Smooth muscle cell (in vitro differentiated cells): ENCODE results near the gene PCTP. TPM values are rescaled to one million over a fixed set of nuclear protein-coding genes. Genes with fewer than 3 reads are reported as not detected.

ENCODE experiments used
- DNase-seq: peaks from one replicate; lab custom pipeline; 2025; ENCODE audit not compliant: unreplicated experiment; lab: John Stamatoyannopoulos, UW
- H2AFZ ChIP-seq: fragments of 200-600 bp; sonication (generic); 2 replicates; pipeline ENCODE4 v1.6.0; 2016; ENCODE audit warnings: antibody characterized with exemption, low read depth, mild to moderate bottlenecking
- H3F3A ChIP-seq: fragments of 200-600 bp; sonication (generic); 2 replicates; pipeline ENCODE4 v1.6.0; 2017; ENCODE audit warnings: antibody characterized with exemption, low read depth
- H3K27ac ChIP-seq: fragments of 200-600 bp; sonication (generic); 2 replicates; pipeline ENCODE4 v1.5.1; 2016; ENCODE audit warnings: low read depth, mild to moderate bottlenecking
- H3K27me3 ChIP-seq: fragments of 200-600 bp; sonication (generic); 2 replicates; pipeline ENCODE4 v1.6.1; 2016; ENCODE audit warnings: low read depth, mild to moderate bottlenecking
- H3K36me3 ChIP-seq: fragments of 200-600 bp; sonication (generic); 2 replicates; pipeline ENCODE4 v1.5.1; 2016; ENCODE audit warnings: low read depth
- H3K4me1 ChIP-seq: fragments of 200-600 bp; sonication (generic); 2 replicates; pipeline ENCODE4 v1.5.1; 2016; ENCODE audit warnings: low read depth
- H3K4me2 ChIP-seq: fragments of 200-600 bp; sonication (generic); 2 replicates; pipeline ENCODE4 v1.6.0; 2016; ENCODE audit warnings: mild to moderate bottlenecking
- H3K4me3 ChIP-seq: fragments of 200-600 bp; sonication (generic); 2 replicates; pipeline ENCODE4 v1.5.1; 2016; ENCODE audit warnings: mild to moderate bottlenecking
- H3K79me2 ChIP-seq: fragments of 200-600 bp; sonication (generic); 2 replicates; pipeline ENCODE4 v1.6.0; 2016; ENCODE audit warnings: low read depth, mild to moderate bottlenecking
- H3K9ac ChIP-seq: fragments of 200-600 bp; sonication (generic); 2 replicates; pipeline ENCODE4 v1.6.0; 2016; ENCODE audit warnings: low read depth
- H3K9me3 ChIP-seq: fragments of 200-600 bp; sonication (generic); replicated peaks from 2 replicates; pipeline ENCODE4 v1.5.1; 2016; ENCODE audit warnings: low read depth
- H4K20me1 ChIP-seq: fragments of 200-600 bp; sonication (generic); 2 replicates; pipeline ENCODE4 v1.6.0; 2016; ENCODE audit warnings: low read depth
- CTCF ChIP-seq: fragments of 200-600 bp; sonication (generic); IDR thresholded peaks from 2 replicates; pipeline ENCODE4 v1.5.1; 2017; ENCODE audit warnings: borderline replicate concordance, mild to moderate bottlenecking, antibody characterized with exemption; ENCODE audit not compliant: insufficient read depth, poor library complexity, severe bottlenecking
- WGBS: methylation state at CpG from one replicate; pipeline ENCODE4 v1.1.7; 2016; ENCODE audit warnings: low lambda C conversion rate; 5-methylcytosine and 5-hydroxymethylcytosine counted together
- polyA plus RNA-seq: library from polyadenylated mRNA; unstranded; fragments of >200 nt; fragmentation: Nextera tagmentation; extraction: Ambion mirVana; gene quantifications from 2 replicates; pipeline ENCODE4 v1.2.1, GENCODE V29; 2016
- total RNA-seq: library from RNA; depleted of rRNA; stranded (reverse); fragments of >200 nt; gene quantifications from 2 replicates; pipeline ENCODE4 v1.2.3, GENCODE V29; 2014

The PCTP gene
- total and polyA plus RNA-seq, 2 experiments from 2014 or later = 14.4 to 15.1 TPM

GRCh38 chr17:55762086-55762858, 11.4 kb downstream of the PCTP start:
- Histone ChIP-seq H3K4me1 (no peaks in the 10 kb centered on the region), H3K36me3 (no peaks in the 10 kb centered on the region), H3K9me3 (no peaks in the 10 kb centered on the region), H4K20me1 (peaks cover 60% of the 10 kb centered on the region), H3K79me2 (peaks cover 70% of the 10 kb centered on the region), H3K27ac (no peak overlapping the region), H3K9ac (no peak overlapping the region), H3F3A (no peaks in the 10 kb centered on the region), H3K27me3 (no peaks in the 10 kb centered on the region), H3K4me3 (no peak overlapping the region), H2AFZ (no peak overlapping the region), H3K4me2 (no peak overlapping the region)
- WGBS = 94% methylated on average over 6 of the region's 6 CpGs
- no peak for TF ChIP-seq CTCF
- DNase-seq = no peak

GRCh38 chr17:55763856-55764255, 13.0 kb downstream of the PCTP start:
- Histone ChIP-seq H3K4me1 (no peaks in the 10 kb centered on the region), H3K36me3 (no peaks in the 10 kb centered on the region), H3K27ac (no peak overlapping the region), H3K9me3 (no peaks in the 10 kb centered on the region), H3K9ac (no peak overlapping the region), H3K4me3 (no peak overlapping the region), H3K27me3 (no peaks in the 10 kb centered on the region), H4K20me1 (peaks cover 49% of the 10 kb centered on the region), H2AFZ (no peak overlapping the region), H3F3A (no peaks in the 10 kb centered on the region), H3K79me2 (peaks cover 54% of the 10 kb centered on the region), H3K4me2 (no peak overlapping the region)
- 96% methylated on average over 6 of the region's 6 CpGs for WGBS
- no peak for TF ChIP-seq CTCF
- no peak for DNase-seq

GRCh38 chr17:55764610-55765009, 13.8 kb downstream of the PCTP start:
- 98% methylated on average over 4 of the region's 4 CpGs for WGBS
- peaks cover 47% of the 10 kb centered on the region for H3K79me2 ChIP-seq

More at GRCh38 chr17:55764610-55765009, 13.8 kb downstream of the PCTP start:
- Histone ChIP-seq H2AFZ (no peak overlapping the region), H3K4me1 (no peaks in the 10 kb centered on the region), H3K9me3 (no peaks in the 10 kb centered on the region), H3K27me3 (no peaks in the 10 kb centered on the region), H4K20me1 (peaks cover 49% of the 10 kb centered on the region), H3K27ac (no peak overlapping the region), H3K36me3 (no peaks in the 10 kb centered on the region), H3K9ac (no peak overlapping the region), H3F3A (peaks cover 5% of the 10 kb centered on the region), H3K4me3 (no peak overlapping the region), H3K4me2 (no peak overlapping the region)
- DNase-seq = no peak
- TF ChIP-seq CTCF = no peak
